Activated CD4-positive, alpha-beta memory T cell treated with anti-CD3 and anti-CD28 coated beads for 36 hours (primary cell): ENCODE data around the gene FAM117B. TPM values are rescaled to one million over a fixed set of nuclear protein-coding genes. Genes with fewer than 3 reads are reported as not detected.

ENCODE experiments used
- CTCF ChIA-PET: fragments of 350-600 bp; sonication (Branson Sonifier 250); formaldehyde crosslinking; loops from one replicate; lab custom pipeline; 2021; ENCODE audit warnings: antibody characterized with exemption, inconsistent platforms; lab: Charles Lee
- POLR2A ChIA-PET: fragments of 350-600 bp; sonication (Branson Sonifier 250); formaldehyde crosslinking; loops from one replicate; lab custom pipeline; 2021; ENCODE audit warnings: antibody characterized with exemption; lab: Charles Lee
- DNase-seq: peaks from one replicate; pipeline ENCODE4 v3.0.0-alpha.2; 2020
- H3K27ac Mint-ChIP-seq: one replicate; pipeline ENCODE4 v1.8.0; 2021; ENCODE audit warnings: mixed read lengths
- H3K27me3 Mint-ChIP-seq: one replicate; pipeline ENCODE4 v1.8.0; 2021; ENCODE audit warnings: mixed read lengths
- H3K36me3 Mint-ChIP-seq: one replicate; pipeline ENCODE4 v1.8.0; 2021; ENCODE audit warnings: mixed read lengths
- H3K4me1 Mint-ChIP-seq: one replicate; pipeline ENCODE4 v1.8.0; 2021; ENCODE audit warnings: low read depth, mixed read lengths
- H3K4me3 Mint-ChIP-seq: one replicate; pipeline ENCODE4 v1.8.0; 2021; ENCODE audit warnings: mild to moderate bottlenecking, mixed read lengths
- H3K9me3 Mint-ChIP-seq: one replicate; pipeline ENCODE4 v1.8.0; 2021; ENCODE audit warnings: mixed read lengths
- intact Hi-C: fragments of 100-400 bp; cut with micrococcal nuclease; formaldehyde crosslinking; loops from one replicate; pipeline ENCODE4 v1.15.1; 2023
- total RNA-seq, 2 experiments: library from RNA; stranded (reverse); gene quantifications; one replicate each; pipeline ENCODE4 v1.2.3, GENCODE V29; 2021

FAM117B gene
- total RNA-seq, 2 experiments from 2014 or later: 5.8 to 5.9 TPM

GRCh38 chr2:202749477-202749876 lies 114.7 kb downstream of the FAM117B start:
- no peak overlapping the region for H3K4me3 Mint-ChIP-seq
- CTCF ChIA-PET: no interaction called here
- H3K4me1 Mint-ChIP-seq: peaks cover 18% of the 10 kb centered on the region
- DNase-seq: no peak
- peaks cover 11% of the 10 kb centered on the region for H3K36me3 Mint-ChIP-seq
- intact Hi-C loops: no loop called here
- H3K27ac Mint-ChIP-seq: no peak overlapping the region
- H3K27me3 Mint-ChIP-seq: no peaks in the 10 kb centered on the region
- POLR2A ChIA-PET: no interaction called here
- peaks cover 9% of the 10 kb centered on the region for H3K9me3 Mint-ChIP-seq

- Mint-ChIP-seq H3K9me3 (peaks cover 4% of the 10 kb centered on the region), H3K27me3 (no peaks in the 10 kb centered on the region), H3K4me3 (no peak overlapping the region), H3K36me3 (peaks cover 7% of the 10 kb centered on the region), H3K27ac (peak overlapping the region; percentile 64), H3K4me1 (peaks cover 18% of the 10 kb centered on the region)
- ChIA-PET POLR2A (no interaction called here), CTCF (interaction anchor here (0.6 to 1.1 kb wide), 2 partner anchors 17 to 161 kb away, joined by 3 read pairs; no protein-coding TSS in a partner anchor)
- DNase-seq: no peak
- intact Hi-C loops: no loop called here
Measured at GRCh38 chr2:202750763-202751427, 116.1 kb downstream of the FAM117B start.

GRCh38 chr2:202752071-202752470 lies 117.3 kb downstream of the FAM117B start:
- peaks cover 4% of the 10 kb centered on the region for H3K9me3 Mint-ChIP-seq
- no peak overlapping the region for H3K27ac Mint-ChIP-seq
- H3K4me3 Mint-ChIP-seq: no peak overlapping the region
- CTCF ChIA-PET: interaction anchor here (0.7 kb wide), 1 partner anchor 33 kb away, joined by 3 read pairs; no protein-coding TSS in a partner anchor
- H3K36me3 Mint-ChIP-seq: peaks cover 9% of the 10 kb centered on the region
- H3K4me1 Mint-ChIP-seq: peaks cover 18% of the 10 kb centered on the region
- no peaks in the 10 kb centered on the region for H3K27me3 Mint-ChIP-seq
- intact Hi-C loops: no loop called here
- DNase-seq: no peak
- POLR2A ChIA-PET: no interaction called here

- Mint-ChIP-seq H3K4me3 (no peak overlapping the region), H3K27ac (no peak overlapping the region), H3K9me3 (peaks cover 4% of the 10 kb centered on the region), H3K4me1 (peaks cover 15% of the 10 kb centered on the region), H3K27me3 (no peaks in the 10 kb centered on the region), H3K36me3 (peaks cover 14% of the 10 kb centered on the region)
- intact Hi-C loops: no loop called here
- CTCF ChIA-PET: no interaction called here
- POLR2A ChIA-PET: no interaction called here
- DNase-seq: no peak
Measured at GRCh38 chr2:202754936-202755335, 120.2 kb downstream of the FAM117B start.

GRCh38 chr2:202756598-202756997 lies 121.8 kb downstream of the FAM117B start:
- Mint-ChIP-seq H3K4me1 (peaks cover 7% of the 10 kb centered on the region), H3K4me3 (no peak overlapping the region), H3K27me3 (no peaks in the 10 kb centered on the region), H3K36me3 (peaks cover 19% of the 10 kb centered on the region), H3K9me3 (peaks cover 4% of the 10 kb centered on the region), H3K27ac (no peak overlapping the region)
- intact Hi-C loops: no loop called here
- POLR2A ChIA-PET: no interaction called here
- no peak for DNase-seq
- CTCF ChIA-PET: no interaction called here

- no peak overlapping the region for H3K4me3 Mint-ChIP-seq
- peaks cover 4% of the 10 kb centered on the region for H3K9me3 Mint-ChIP-seq
- no peak for DNase-seq
- H3K4me1 Mint-ChIP-seq: peaks cover 7% of the 10 kb centered on the region
- intact Hi-C loops: no loop called here
- no peaks in the 10 kb centered on the region for H3K27me3 Mint-ChIP-seq
- H3K36me3 Mint-ChIP-seq: peaks cover 19% of the 10 kb centered on the region
- POLR2A ChIA-PET: no interaction called here
- CTCF ChIA-PET: no interaction called here
- H3K27ac Mint-ChIP-seq: no peak overlapping the region
Measured at GRCh38 chr2:202757339-202757738, 122.6 kb downstream of the FAM117B start.

- POLR2A ChIA-PET: no interaction called here
- no peak for DNase-seq
Measured at GRCh38 chr2:202758128-202758527, 123.4 kb downstream of the FAM117B start.

GRCh38 chr2:202758604-202759003 lies 123.8 kb downstream of the FAM117B start:
- no peak overlapping the region for H3K27ac Mint-ChIP-seq
- CTCF ChIA-PET: no interaction called here
- H3K4me3 Mint-ChIP-seq: no peak overlapping the region
- peaks cover 2% of the 10 kb centered on the region for H3K9me3 Mint-ChIP-seq
- no peak for DNase-seq
- intact Hi-C loops: no loop called here
- peaks cover 6% of the 10 kb centered on the region for H3K4me1 Mint-ChIP-seq
- peaks cover 17% of the 10 kb centered on the region for H3K36me3 Mint-ChIP-seq
- POLR2A ChIA-PET: no interaction called here
- no peaks in the 10 kb centered on the region for H3K27me3 Mint-ChIP-seq

More at GRCh38 chr2:202758128-202758527, 123.4 kb downstream of the FAM117B start:
- peaks cover 19% of the 10 kb centered on the region for H3K36me3 Mint-ChIP-seq
- H3K4me3 Mint-ChIP-seq: no peak overlapping the region
- intact Hi-C loops: no loop called here
- peaks cover 4% of the 10 kb centered on the region for H3K9me3 Mint-ChIP-seq
- no peak overlapping the region for H3K27ac Mint-ChIP-seq
- CTCF ChIA-PET: no interaction called here
- no peaks in the 10 kb centered on the region for H3K27me3 Mint-ChIP-seq
- H3K4me1 Mint-ChIP-seq: peaks cover 11% of the 10 kb centered on the region

GRCh38 chr2:202760848-202761247 lies 126.1 kb downstream of the FAM117B start:
- ChIA-PET POLR2A (no interaction called here), CTCF (interaction anchor here (1.4 kb wide), 1 partner anchor 173 kb away, joined by 3 read pairs; no protein-coding TSS in a partner anchor)
- Mint-ChIP-seq H3K4me3 (no peak overlapping the region), H3K9me3 (no peaks in the 10 kb centered on the region), H3K27me3 (no peaks in the 10 kb centered on the region), H3K27ac (no peak overlapping the region), H3K36me3 (peaks cover 18% of the 10 kb centered on the region), H3K4me1 (peaks cover 4% of the 10 kb centered on the region)
- DNase-seq: no peak
- intact Hi-C loops: loop anchor here (10.0 kb wide), 1 partner anchor 156 kb away; no protein-coding TSS in a partner anchor

GRCh38 chr2:202762556-202762955 lies 127.8 kb downstream of the FAM117B start:
- POLR2A ChIA-PET: no interaction called here
- Mint-ChIP-seq H3K9me3 (no peaks in the 10 kb centered on the region), H3K27me3 (no peaks in the 10 kb centered on the region), H3K4me1 (peaks cover 4% of the 10 kb centered on the region), H3K27ac (peak overlapping the region; percentile 20), H3K36me3 (peaks cover 11% of the 10 kb centered on the region), H3K4me3 (no peak overlapping the region)
- no peak for DNase-seq
- intact Hi-C loops: loop anchor here (10.0 kb wide), 1 partner anchor 158 kb away; no protein-coding TSS in a partner anchor
- CTCF ChIA-PET: no interaction called here

GRCh38 chr2:202763916-202764315 lies 129.1 kb downstream of the FAM117B start:
- no peak overlapping the region for H3K27ac Mint-ChIP-seq
- POLR2A ChIA-PET: no interaction called here
- peaks cover 11% of the 10 kb centered on the region for H3K36me3 Mint-ChIP-seq
- no peak for DNase-seq
- intact Hi-C loops: loop anchor here (10.0 kb wide), 1 partner anchor 159 kb away; no protein-coding TSS in a partner anchor
- H3K27me3 Mint-ChIP-seq: no peaks in the 10 kb centered on the region
- H3K9me3 Mint-ChIP-seq: no peaks in the 10 kb centered on the region
- CTCF ChIA-PET: no interaction called here
- peaks cover 6% of the 10 kb centered on the region for H3K4me1 Mint-ChIP-seq
- no peak overlapping the region for H3K4me3 Mint-ChIP-seq

GRCh38 chr2:202764991-202765390 lies 130.2 kb downstream of the FAM117B start:
- H3K36me3 Mint-ChIP-seq: peaks cover 14% of the 10 kb centered on the region
- ChIA-PET CTCF (no interaction called here), POLR2A (interaction anchor here (0.5 kb wide), 1 partner anchor 722 kb away, joined by 4 read pairs; no protein-coding TSS in a partner anchor)
- intact Hi-C loops: loop anchor here (10.0 kb wide), 1 partner anchor 160 kb away; no protein-coding TSS in a partner anchor
- H3K9me3 Mint-ChIP-seq: no peaks in the 10 kb centered on the region
- no peak for DNase-seq
- H3K27me3 Mint-ChIP-seq: no peaks in the 10 kb centered on the region
- H3K4me3 Mint-ChIP-seq: no peak overlapping the region
- H3K4me1 Mint-ChIP-seq: peaks cover 6% of the 10 kb centered on the region
- no peak overlapping the region for H3K27ac Mint-ChIP-seq
